Keratinocyte (primary cell): ENCODE data around the gene BTBD17. TPM values are rescaled to one million over a fixed set of nuclear protein-coding genes. Genes with fewer than 3 reads are reported as not detected.

Experiments
- DNase-seq: peaks from one replicate; pipeline ENCODE4 v3.0.0-alpha.2; 2011; ENCODE audit warnings: low read depth, missing footprints, low spot score
- FAIRE-seq: peaks from 2 replicates; lab custom pipeline; 2011; peaks lifted over from hg19 to GRCh38; lab: Jason Lieb, UNC
- H2AFZ ChIP-seq: 2 replicates; pipeline ENCODE4 v1.6.0; 2012; ENCODE audit warnings: low read length, control low read depth, inconsistent platforms; ENCODE audit not compliant: control insufficient read depth
- H3K27ac ChIP-seq: 2 replicates; pipeline ENCODE4 v1.5.1; 2011; ENCODE audit warnings: low read length; ENCODE audit not compliant: control insufficient read depth, insufficient read depth
- H3K27me3 ChIP-seq: 3 replicates; pipeline ENCODE4 v1.6.0; 2011; ENCODE audit warnings: low read length; ENCODE audit not compliant: control insufficient read depth, insufficient read depth; ENCODE audit errors: extremely low read depth
- H3K36me3 ChIP-seq, 2 experiments: 2 replicates in 1 of 2; 3 replicates in 1 of 2; pipeline ENCODE4 v1.5.1; 2011; ENCODE audit warnings: low read length in 2 of 2, mild to moderate bottlenecking in 1 of 2; ENCODE audit not compliant: control insufficient read depth in 2 of 2, insufficient read depth in 2 of 2; ENCODE audit errors: extremely low read depth in 1 of 2
- H3K4me1 ChIP-seq: 3 replicates; pipeline ENCODE4 v1.5.1; 2011; ENCODE audit warnings: low read length; ENCODE audit not compliant: control insufficient read depth, insufficient read depth; ENCODE audit errors: extremely low read depth
- H3K4me2 ChIP-seq: 3 replicates; pipeline ENCODE4 v1.6.0; 2011; ENCODE audit warnings: low read depth, low read length; ENCODE audit not compliant: control insufficient read depth, insufficient read depth; ENCODE audit errors: extremely low read depth
- H3K4me3 ChIP-seq, 3 experiments: fragments of 200-600 bp in 1 of 3; sonication (generic) in 1 of 3; 2 replicates in 2 of 3; 3 replicates in 1 of 3; pipeline ENCODE4 v1.5.1; 2011 to 2016; ENCODE audit warnings: low read length in 3 of 3, mild to moderate bottlenecking in 3 of 3, control low read depth in 2 of 3, inconsistent platforms in 1 of 3, low read depth in 1 of 3, mixed read lengths in 1 of 3, mixed run types in 1 of 3, moderate library complexity in 1 of 3; ENCODE audit not compliant: control insufficient read depth in 2 of 3, insufficient read depth in 2 of 3; ENCODE audit errors: extremely low read depth in 1 of 3
- H3K79me2 ChIP-seq: 2 replicates; pipeline ENCODE4 v1.6.0; 2012; ENCODE audit warnings: low read length; ENCODE audit not compliant: control insufficient read depth, insufficient read depth
- H3K9ac ChIP-seq: 3 replicates; pipeline ENCODE4 v1.6.0; 2011; ENCODE audit warnings: low read length; ENCODE audit not compliant: control insufficient read depth, insufficient read depth; ENCODE audit errors: extremely low read depth
- H3K9me1 ChIP-seq: 3 replicates; pipeline ENCODE4 v1.6.0; 2011; ENCODE audit warnings: low read length; ENCODE audit not compliant: control insufficient read depth, insufficient read depth; ENCODE audit errors: extremely low read depth
- H3K9me3 ChIP-seq: 2 replicates; pipeline ENCODE4 v1.5.1; 2012; ENCODE audit warnings: low read depth, low read length; ENCODE audit not compliant: control insufficient read depth
- H4K20me1 ChIP-seq: 3 replicates; pipeline ENCODE4 v1.6.0; 2011; ENCODE audit warnings: low read length; ENCODE audit not compliant: control insufficient read depth, insufficient read depth; ENCODE audit errors: extremely low read depth
- EZH2 ChIP-seq: IDR thresholded peaks from one replicate; pipeline ENCODE4 v1.6.1; 2012; ENCODE audit warnings: inconsistent platforms, mild to moderate bottlenecking, low read length, moderate library complexity
- dilution Hi-C: fragments of 300-500 bp; cut with MboI; formaldehyde crosslinking; loops from one replicate; pipeline ENCODE4 v1.7.0; 2020; ENCODE audit warnings: low sequenced_read_pairs; ENCODE audit not compliant: extremely low pct_ligation_motif_present
- polyA plus RNA-seq, 5 experiments: library from polyadenylated mRNA; depleted of rRNA in 3 of 5; stranded (reverse) in 3 of 5; stranded (forward) in 1 of 5; unstranded in 1 of 5; fragments of >200 nt; gene quantifications; 1 replicate in 1 of 5; 2 replicates in 3 of 5; 3 replicates in 1 of 5; pipeline versions ENCODE4 v1.2.1 to v1.2.3, GENCODE V29; 2011 to 2012; ENCODE audit warnings: missing spikeins in 2 of 5, low read depth in 1 of 5, low replicate concordance in 1 of 5
- TF ChIP-seq, protein P1 (sequence below), 3 experiments: IDR thresholded peaks in 1 of 3; conservative IDR thresholded peaks in 1 of 3; optimal IDR thresholded peaks in 1 of 3; 2 replicates in 2 of 3; 3 replicates in 1 of 3; pipeline versions ENCODE3 to v1.5.1; 2011; ENCODE audit warnings: low read length in 3 of 3, mild to moderate bottlenecking in 3 of 3, moderate library complexity in 2 of 3, control low read depth in 1 of 3, inconsistent platforms in 1 of 3; ENCODE audit not compliant: insufficient read depth in 2 of 3; ENCODE audit errors: extremely low read depth in 1 of 3

BTBD17 gene
- polyA plus RNA-seq, 1 donor (not counting 4 experiments of a cell fraction or from before 2014, with no cell fraction given): not detected

DNA sequence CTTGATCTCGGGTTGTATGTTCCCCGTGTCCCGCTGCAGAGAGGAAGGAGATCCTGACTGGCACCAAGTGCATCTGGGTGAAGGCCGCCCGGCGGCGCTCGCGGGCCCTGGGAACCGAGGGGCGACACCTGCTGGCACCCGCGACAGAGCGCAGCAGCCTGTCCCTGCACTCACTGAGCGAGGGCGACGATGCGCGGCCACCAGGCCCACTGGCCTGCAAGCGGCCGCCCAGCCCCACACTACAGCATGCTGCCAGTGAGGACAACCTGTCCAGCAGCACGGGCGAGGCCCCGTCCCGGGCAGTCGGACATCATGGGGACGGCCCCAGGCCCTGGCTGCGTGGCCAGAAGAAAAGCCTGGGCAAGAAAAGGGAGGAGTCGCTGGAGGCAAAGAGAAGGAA is 7.5 kb downstream of the BTBD17 start:
- Histone ChIP-seq H3K4me1 (no peaks in the 10 kb centered on the region), H3K4me2 (no peak overlapping the region), H3K79me2 (no peaks in the 10 kb centered on the region), H3K27me3 (peaks cover 75% of the 10 kb centered on the region), H3K9ac (no peak overlapping the region), H3K9me1 (no peaks in the 10 kb centered on the region), H3K9me3 (no peaks in the 10 kb centered on the region), H3K27ac (no peak overlapping the region), H4K20me1 (no peaks in the 10 kb centered on the region), H3K36me3 (no peaks in the 10 kb centered on the region), H2AFZ (no peak overlapping the region), H3K4me3 (no peak overlapping the region)
- FAIRE-seq (no peak), DNase-seq (no peak)
- TF ChIP-seq EZH2: no peak
- TF ChIP-seq, protein P1, sequence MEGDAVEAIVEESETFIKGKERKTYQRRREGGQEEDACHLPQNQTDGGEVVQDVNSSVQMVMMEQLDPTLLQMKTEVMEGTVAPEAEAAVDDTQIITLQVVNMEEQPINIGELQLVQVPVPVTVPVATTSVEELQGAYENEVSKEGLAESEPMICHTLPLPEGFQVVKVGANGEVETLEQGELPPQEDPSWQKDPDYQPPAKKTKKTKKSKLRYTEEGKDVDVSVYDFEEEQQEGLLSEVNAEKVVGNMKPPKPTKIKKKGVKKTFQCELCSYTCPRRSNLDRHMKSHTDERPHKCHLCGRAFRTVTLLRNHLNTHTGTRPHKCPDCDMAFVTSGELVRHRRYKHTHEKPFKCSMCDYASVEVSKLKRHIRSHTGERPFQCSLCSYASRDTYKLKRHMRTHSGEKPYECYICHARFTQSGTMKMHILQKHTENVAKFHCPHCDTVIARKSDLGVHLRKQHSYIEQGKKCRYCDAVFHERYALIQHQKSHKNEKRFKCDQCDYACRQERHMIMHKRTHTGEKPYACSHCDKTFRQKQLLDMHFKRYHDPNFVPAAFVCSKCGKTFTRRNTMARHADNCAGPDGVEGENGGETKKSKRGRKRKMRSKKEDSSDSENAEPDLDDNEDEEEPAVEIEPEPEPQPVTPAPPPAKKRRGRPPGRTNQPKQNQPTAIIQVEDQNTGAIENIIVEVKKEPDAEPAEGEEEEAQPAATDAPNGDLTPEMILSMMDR (optimal IDR thresholded peaks at IDR 0.05 in 1 of 3, IDR thresholded peaks at IDR 0.05 in 1 of 3, conservative IDR thresholded peaks at IDR 0.05 in 1 of 3; ENCODE audit: extremely low read depth in 1 of 3, insufficient read depth in 2 of 3, low read length in 3 of 3): peak in 1 of 3 experiments; percentile 40
- dilution Hi-C loops: no loop called here

GRCh38 chr17:74353446-74354060 is 8.1 kb downstream of the BTBD17 start:
- H3K4me3 ChIP-seq: no peak overlapping the region
- dilution Hi-C loops: no loop called here
- FAIRE-seq (no peak), DNase-seq (no peak)
- no peaks in the 10 kb centered on the region for H3K79me2 ChIP-seq
- H3K27me3 ChIP-seq: peaks cover 75% of the 10 kb centered on the region
- H3K36me3 ChIP-seq: no peaks in the 10 kb centered on the region
- H4K20me1 ChIP-seq: no peaks in the 10 kb centered on the region
- H3K4me1 ChIP-seq: no peaks in the 10 kb centered on the region
- no peaks in the 10 kb centered on the region for H3K9me3 ChIP-seq
- H3K9me1 ChIP-seq: no peaks in the 10 kb centered on the region
- no peak overlapping the region for H2AFZ ChIP-seq
- no peak for TF ChIP-seq EZH2
- TF ChIP-seq, protein P1 (optimal IDR thresholded peaks at IDR 0.05 in 1 of 3, IDR thresholded peaks at IDR 0.05 in 1 of 3, conservative IDR thresholded peaks at IDR 0.05 in 1 of 3; ENCODE audit: extremely low read depth in 1 of 3, insufficient read depth in 2 of 3, low read length in 3 of 3): no peak
- H3K27ac ChIP-seq: no peak overlapping the region
- no peak overlapping the region for H3K9ac ChIP-seq
- no peak overlapping the region for H3K4me2 ChIP-seq
